HepG2 (cell line): Measurements from ENCODE around the gene PLXNA4. TPM values are rescaled to one million over a fixed set of nuclear protein-coding genes. Genes with fewer than 3 reads are reported as not detected.
A peak's percentile ranks its signal among the peaks of the same experiment; 100 is the strongest.

Experiments
- ATAC-seq: fragments of 200-7000 bp; cut with Tn5 transposase; 3 replicates; pipeline ENCODE4 v1.9.1; 2020; ENCODE audit warnings: mild to moderate bottlenecking, moderate library complexity
- BruUV-seq: library from RNA; stranded (reverse); fragments of 400-500 nt; replicated peaks from 2 replicates; lab custom pipeline; 2021; lab: Mats Ljungman, UMichigan
- CTCF ChIA-PET: fragments of 300-600 bp; formaldehyde crosslinking; extraction: SDS; loops from one replicate; lab custom pipeline; 2021; ENCODE audit warnings: low total read pairs, inconsistent platforms, low intra/inter-chr PET ratio; lab: Yijun Ruan, JAX
- POLR2A ChIA-PET: fragments of 350-600 bp; sonication (Branson Sonifier 250); formaldehyde crosslinking; loops from one replicate; lab custom pipeline; 2020; ENCODE audit warnings: antibody characterized with exemption, inconsistent platforms; lab: Yijun Ruan, JAX
- DNase-seq: peaks from one replicate; pipeline ENCODE4 v3.0.0-alpha.2; 2015; ENCODE audit warnings: low spot score
- FAIRE-seq: peaks from 3 replicates; lab custom pipeline; 2011; peaks lifted over from hg19 to GRCh38; lab: Jason Lieb, UNC
- H2AFZ ChIP-seq: one replicate; pipeline ENCODE4 v1.6.1; 2011; ENCODE audit warnings: low read length, inconsistent platforms
- H3K27ac ChIP-seq: fragments of 300-600 bp; 3 replicates; pipeline ENCODE4 v1.8.0; 2011; ENCODE audit warnings: mixed run types, mild to moderate bottlenecking, mixed read lengths, low read length, inconsistent platforms; ENCODE audit not compliant: insufficient read depth; ENCODE audit errors: extremely low read length
- H3K27me3 ChIP-seq, 2 experiments: fragments of 200-600 bp in 1 of 2; 2 replicates in 1 of 2; 3 replicates in 1 of 2; pipeline versions ENCODE4 v1.6.0 to v1.8.0; 2011; ENCODE audit warnings: low read length in 2 of 2, mild to moderate bottlenecking in 2 of 2, moderate library complexity in 2 of 2, inconsistent platforms in 1 of 2; ENCODE audit not compliant: insufficient read depth in 2 of 2, control insufficient read depth in 1 of 2
- H3K36me3 ChIP-seq, 2 experiments: fragments of 200-600 bp in 1 of 2; replicated peaks in 1 of 2; 2 replicates in 1 of 2; 3 replicates in 1 of 2; pipeline versions ENCODE4 v1.5.1 to v1.8.0; 2011; ENCODE audit warnings: low read length in 2 of 2, inconsistent platforms in 1 of 2; ENCODE audit not compliant: insufficient read depth in 2 of 2, control insufficient read depth in 1 of 2
- H3K4me1 ChIP-seq: 2 replicates; pipeline ENCODE4 v1.5.1; 2012; ENCODE audit warnings: low read length, inconsistent platforms; ENCODE audit not compliant: insufficient read depth
- H3K4me2 ChIP-seq: 2 replicates; pipeline ENCODE4 v1.6.0; 2011; ENCODE audit warnings: low read depth, low read length, inconsistent platforms
- H3K4me3 ChIP-seq, 3 experiments: fragments of 200-600 bp in 1 of 3; sonication (generic), shearing (Covaris generic) in 1 of 3; replicated peaks in 1 of 3; 2 replicates each; pipeline ENCODE4 v1.5.1; 2011 to 2016; ENCODE audit warnings: low read length in 3 of 3, inconsistent platforms in 2 of 3, low read depth in 2 of 3, mild to moderate bottlenecking in 2 of 3, control low read depth in 1 of 3, mixed read lengths in 1 of 3; ENCODE audit not compliant: insufficient read depth in 1 of 3
- H3K79me2 ChIP-seq: one replicate; pipeline ENCODE4 v1.6.1; 2011; ENCODE audit warnings: low read length, inconsistent platforms; ENCODE audit not compliant: insufficient read depth
- H3K9ac ChIP-seq: 2 replicates; pipeline ENCODE4 v1.6.0; 2011; ENCODE audit warnings: mild to moderate bottlenecking, low read depth, low read length, inconsistent platforms; ENCODE audit not compliant: insufficient read depth
- H3K9me3 ChIP-seq: 2 replicates; pipeline ENCODE4 v1.5.1; 2012; ENCODE audit warnings: mild to moderate bottlenecking, low read length
- H4K20me1 ChIP-seq: 2 replicates; pipeline ENCODE4 v1.6.0; 2011; ENCODE audit warnings: inconsistent platforms, mild to moderate bottlenecking, low read length, moderate library complexity; ENCODE audit not compliant: insufficient read depth
- EED ChIP-seq: sonication (generic); formaldehyde crosslinking; IDR thresholded peaks from 2 replicates; pipeline ENCODE4 v1.5.0; 2020; ENCODE audit warnings: mild to moderate bottlenecking, missing genetic modification reagents
- GTF3A ChIP-seq: sonication (generic); formaldehyde crosslinking; conservative IDR thresholded peaks from 2 replicates; pipeline ENCODE4 v1.4.0; 2020; ENCODE audit warnings: mild to moderate bottlenecking, missing genetic modification reagents
- GZF1 ChIP-seq: sonication (generic); formaldehyde crosslinking; IDR thresholded peaks from 2 replicates; pipeline ENCODE4 v1.5.1; 2020; ENCODE audit warnings: mild to moderate bottlenecking, missing genetic modification reagents
- HMG20A ChIP-seq: IDR thresholded peaks from 2 replicates; pipeline ENCODE4 v1.6.1; 2016; ENCODE audit warnings: borderline replicate concordance
- MAFG ChIP-seq: sonication (generic); formaldehyde crosslinking; IDR thresholded peaks from 2 replicates; pipeline ENCODE4 v1.5.1; 2020; ENCODE audit warnings: mild to moderate bottlenecking, missing genetic modification reagents
- SSRP1 ChIP-seq: IDR thresholded peaks from 2 replicates; pipeline ENCODE4 v1.6.1; 2016; ENCODE audit warnings: control low read depth
- STAG1 ChIP-seq: sonication (generic); formaldehyde crosslinking; IDR thresholded peaks from 2 replicates; pipeline ENCODE4 v1.4.0; 2020; ENCODE audit warnings: missing genetic modification reagents
- ZNF205 ChIP-seq: IDR thresholded peaks from 2 replicates; pipeline ENCODE4 v1.6.1; 2018; ENCODE audit warnings: missing biosample characterization, missing genetic modification reagents
- ZNF230 ChIP-seq: sonication (generic); formaldehyde crosslinking; IDR thresholded peaks from 2 replicates; pipeline ENCODE4 v1.4.0; 2020; ENCODE audit warnings: mild to moderate bottlenecking, missing genetic modification reagents
- WGBS: methylation state at CpG from one replicate; pipeline ENCODE4 v1.1.6; 2017; ENCODE audit warnings: low lambda C conversion rate; 5-methylcytosine and 5-hydroxymethylcytosine counted together
- in situ Hi-C: cut with HindIII; loops from 2 replicates; pipeline ENCODE4 v1.10.0; 2017; ENCODE audit warnings: low pct_unique_long_range_greater_than_20kb; ENCODE audit not compliant: extremely low pct_ligation_motif_present
- intact Hi-C: fragments of 100-400 bp; cut with micrococcal nuclease; formaldehyde crosslinking; loops from one replicate; pipeline ENCODE4 v1.10.0; 2022; ENCODE audit not compliant: unreplicated experiment
- polyA plus RNA-seq, 8 experiments: library from polyadenylated mRNA; depleted of rRNA in 3 of 8; stranded (reverse) in 7 of 8; unstranded in 1 of 8; fragments of >200 nt; fragmentation: Illumina TruSeq in 4 of 8; extraction: Trizol in 4 of 8; gene quantifications; 2 replicates each; pipeline versions ENCODE4 v1.2.1 to v1.2.3, GENCODE V29; 2011 to 2016; ENCODE audit warnings: low read depth in 4 of 8, missing spikeins in 1 of 8, mixed read lengths in 1 of 8; ENCODE audit not compliant: insufficient read depth in 1 of 8
- total RNA-seq, 5 experiments: library from RNA; depleted of rRNA; stranded (reverse); fragments of >200 nt; fragmentation: Illumina TruSeq; extraction: Trizol; gene quantifications; 2 replicates each; pipeline ENCODE4 v1.2.3, GENCODE V29; 2016; ENCODE audit warnings: low read depth in 1 of 5
- TF ChIP-seq, protein P1 (sequence below): sonication (generic); formaldehyde crosslinking; IDR thresholded peaks from 2 replicates; pipeline ENCODE4 v1.4.0; 2020; ENCODE audit warnings: mild to moderate bottlenecking, missing genetic modification reagents
- TF ChIP-seq, protein P2 (sequence below): sonication (generic); formaldehyde crosslinking; IDR thresholded peaks from 2 replicates; pipeline ENCODE4 v1.8.0; 2022; ENCODE audit warnings: mild to moderate bottlenecking, missing genetic modification reagents; ENCODE audit not compliant: insufficient replicate concordance
- TF ChIP-seq, protein P3 (sequence below): sonication (generic); formaldehyde crosslinking; IDR thresholded peaks from 2 replicates; pipeline ENCODE4 v1.5.0; 2020; ENCODE audit warnings: mild to moderate bottlenecking, missing genetic modification reagents, moderate library complexity
- TF ChIP-seq, protein P4 (sequence below): sonication (generic); formaldehyde crosslinking; IDR thresholded peaks from 2 replicates; pipeline ENCODE4 v1.4.0; 2020; ENCODE audit warnings: missing genetic modification reagents, borderline replicate concordance
- TF ChIP-seq, protein P5 (sequence below): sonication (generic); formaldehyde crosslinking; IDR thresholded peaks from 2 replicates; pipeline ENCODE4 v1.5.0; 2020; ENCODE audit warnings: missing genetic modification reagents

PLXNA4 gene
- total and polyA plus RNA-seq, 2 of the 13 experiments (the other 11 are each of a cell fraction or from before 2014, with no cell fraction given): 0.01 to 0.04 TPM

DNA sequence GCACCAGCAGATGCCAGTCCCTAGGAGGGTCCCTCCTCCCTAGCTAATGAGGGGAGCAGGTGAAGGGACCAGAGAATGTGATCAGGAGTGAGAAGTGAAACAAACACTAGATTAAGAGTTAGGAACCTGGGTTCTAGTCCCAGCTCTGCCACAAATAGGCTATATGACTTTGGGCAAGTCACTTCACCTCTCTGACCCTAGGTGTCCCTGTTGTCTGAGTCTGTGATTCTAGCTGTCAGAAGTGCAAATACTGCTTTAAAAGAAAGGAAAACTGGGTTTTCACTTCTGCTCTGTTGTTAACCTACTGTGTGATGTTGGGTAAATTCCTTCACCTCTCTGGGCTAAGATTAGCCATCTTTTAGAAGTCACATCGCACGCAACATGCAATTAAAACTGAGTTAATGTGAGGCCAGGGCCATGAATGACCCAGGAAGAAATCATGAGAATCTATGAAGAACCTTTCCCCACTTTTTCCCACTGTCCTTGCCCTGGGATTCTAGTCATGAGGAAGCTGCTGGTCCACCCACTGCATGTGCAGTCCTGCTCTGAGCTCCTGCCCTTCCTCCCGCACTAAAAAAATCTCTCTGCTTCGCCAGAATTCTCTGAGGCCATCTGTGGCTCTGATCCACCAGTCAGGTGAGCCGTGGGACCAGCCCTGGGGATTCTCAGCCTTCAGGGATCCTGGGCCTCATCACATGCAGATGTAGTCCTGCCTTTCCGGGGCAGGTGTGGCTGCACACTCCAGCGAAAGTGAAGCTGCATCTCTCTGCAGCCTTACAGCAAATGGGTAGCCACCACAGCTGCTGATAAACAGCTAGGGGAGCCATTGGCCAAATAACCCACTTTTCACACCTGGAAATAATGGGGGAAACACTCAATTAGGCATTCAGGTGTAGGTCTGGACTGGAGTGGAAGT, 181.7 kb downstream of the PLXNA4 start:
- H3K9me3 ChIP-seq: no peaks in the 10 kb centered on the region
- no peaks in the 10 kb centered on the region for H3K79me2 ChIP-seq
- no TSS peak for BruUV-seq
- H3K4me2 ChIP-seq: no peak overlapping the region
- H3K27ac ChIP-seq: no peak overlapping the region
- POLR2A ChIA-PET: no interaction called here
- H3K4me3 ChIP-seq: no peak overlapping the region
- H3K36me3 ChIP-seq: no peaks in the 10 kb centered on the region
- no peaks in the 10 kb centered on the region for H4K20me1 ChIP-seq
- DNase-seq (no peak), ATAC-seq (peak; percentile 35; the same call in 1 of the 3 replicates), FAIRE-seq (no peak)
- WGBS: 59% methylated on average over 6 of the region's 7 CpGs
- CTCF ChIA-PET: no interaction called here
- intact Hi-C loops: no loop called here
- H2AFZ ChIP-seq: no peak overlapping the region
- in situ Hi-C loops: no loop called here
- no peaks in the 10 kb centered on the region for H3K4me1 ChIP-seq
- H3K27me3 ChIP-seq: peaks cover 0 to 4% of the 10 kb centered on the region in 2 experiments; a peak in 1 of 5 replicates
- H3K9ac ChIP-seq: no peak overlapping the region
- TF ChIP-seq HMG20A (CRISPR knock-in tag) (no peak), GZF1 (CRISPR knock-in tag) (no peak), ZNF205 (no peak), ZNF230 (CRISPR knock-in tag) (no peak), SSRP1 (CRISPR knock-in tag) (no peak), MAFG (CRISPR knock-in tag) (no peak), STAG1 (CRISPR knock-in tag) (peak; percentile 24; the same call in 1 of the 2 replicates), EED (CRISPR knock-in tag) (no peak), GTF3A (CRISPR knock-in tag) (no peak)
- TF ChIP-seq, protein P1, sequence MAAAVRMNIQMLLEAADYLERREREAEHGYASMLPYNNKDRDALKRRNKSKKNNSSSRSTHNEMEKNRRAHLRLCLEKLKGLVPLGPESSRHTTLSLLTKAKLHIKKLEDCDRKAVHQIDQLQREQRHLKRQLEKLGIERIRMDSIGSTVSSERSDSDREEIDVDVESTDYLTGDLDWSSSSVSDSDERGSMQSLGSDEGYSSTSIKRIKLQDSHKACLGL (CRISPR knock-in tag): no peak
- TF ChIP-seq, protein P2, sequence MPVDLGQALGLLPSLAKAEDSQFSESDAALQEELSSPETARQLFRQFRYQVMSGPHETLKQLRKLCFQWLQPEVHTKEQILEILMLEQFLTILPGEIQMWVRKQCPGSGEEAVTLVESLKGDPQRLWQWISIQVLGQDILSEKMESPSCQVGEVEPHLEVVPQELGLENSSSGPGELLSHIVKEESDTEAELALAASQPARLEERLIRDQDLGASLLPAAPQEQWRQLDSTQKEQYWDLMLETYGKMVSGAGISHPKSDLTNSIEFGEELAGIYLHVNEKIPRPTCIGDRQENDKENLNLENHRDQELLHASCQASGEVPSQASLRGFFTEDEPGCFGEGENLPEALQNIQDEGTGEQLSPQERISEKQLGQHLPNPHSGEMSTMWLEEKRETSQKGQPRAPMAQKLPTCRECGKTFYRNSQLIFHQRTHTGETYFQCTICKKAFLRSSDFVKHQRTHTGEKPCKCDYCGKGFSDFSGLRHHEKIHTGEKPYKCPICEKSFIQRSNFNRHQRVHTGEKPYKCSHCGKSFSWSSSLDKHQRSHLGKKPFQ (CRISPR knock-in tag): no peak
- TF ChIP-seq, protein P3, sequence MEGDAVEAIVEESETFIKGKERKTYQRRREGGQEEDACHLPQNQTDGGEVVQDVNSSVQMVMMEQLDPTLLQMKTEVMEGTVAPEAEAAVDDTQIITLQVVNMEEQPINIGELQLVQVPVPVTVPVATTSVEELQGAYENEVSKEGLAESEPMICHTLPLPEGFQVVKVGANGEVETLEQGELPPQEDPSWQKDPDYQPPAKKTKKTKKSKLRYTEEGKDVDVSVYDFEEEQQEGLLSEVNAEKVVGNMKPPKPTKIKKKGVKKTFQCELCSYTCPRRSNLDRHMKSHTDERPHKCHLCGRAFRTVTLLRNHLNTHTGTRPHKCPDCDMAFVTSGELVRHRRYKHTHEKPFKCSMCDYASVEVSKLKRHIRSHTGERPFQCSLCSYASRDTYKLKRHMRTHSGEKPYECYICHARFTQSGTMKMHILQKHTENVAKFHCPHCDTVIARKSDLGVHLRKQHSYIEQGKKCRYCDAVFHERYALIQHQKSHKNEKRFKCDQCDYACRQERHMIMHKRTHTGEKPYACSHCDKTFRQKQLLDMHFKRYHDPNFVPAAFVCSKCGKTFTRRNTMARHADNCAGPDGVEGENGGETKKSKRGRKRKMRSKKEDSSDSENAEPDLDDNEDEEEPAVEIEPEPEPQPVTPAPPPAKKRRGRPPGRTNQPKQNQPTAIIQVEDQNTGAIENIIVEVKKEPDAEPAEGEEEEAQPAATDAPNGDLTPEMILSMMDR (CRISPR knock-in tag): peak; percentile 18; the same call in 1 of the 2 replicates
- TF ChIP-seq, protein P4, sequence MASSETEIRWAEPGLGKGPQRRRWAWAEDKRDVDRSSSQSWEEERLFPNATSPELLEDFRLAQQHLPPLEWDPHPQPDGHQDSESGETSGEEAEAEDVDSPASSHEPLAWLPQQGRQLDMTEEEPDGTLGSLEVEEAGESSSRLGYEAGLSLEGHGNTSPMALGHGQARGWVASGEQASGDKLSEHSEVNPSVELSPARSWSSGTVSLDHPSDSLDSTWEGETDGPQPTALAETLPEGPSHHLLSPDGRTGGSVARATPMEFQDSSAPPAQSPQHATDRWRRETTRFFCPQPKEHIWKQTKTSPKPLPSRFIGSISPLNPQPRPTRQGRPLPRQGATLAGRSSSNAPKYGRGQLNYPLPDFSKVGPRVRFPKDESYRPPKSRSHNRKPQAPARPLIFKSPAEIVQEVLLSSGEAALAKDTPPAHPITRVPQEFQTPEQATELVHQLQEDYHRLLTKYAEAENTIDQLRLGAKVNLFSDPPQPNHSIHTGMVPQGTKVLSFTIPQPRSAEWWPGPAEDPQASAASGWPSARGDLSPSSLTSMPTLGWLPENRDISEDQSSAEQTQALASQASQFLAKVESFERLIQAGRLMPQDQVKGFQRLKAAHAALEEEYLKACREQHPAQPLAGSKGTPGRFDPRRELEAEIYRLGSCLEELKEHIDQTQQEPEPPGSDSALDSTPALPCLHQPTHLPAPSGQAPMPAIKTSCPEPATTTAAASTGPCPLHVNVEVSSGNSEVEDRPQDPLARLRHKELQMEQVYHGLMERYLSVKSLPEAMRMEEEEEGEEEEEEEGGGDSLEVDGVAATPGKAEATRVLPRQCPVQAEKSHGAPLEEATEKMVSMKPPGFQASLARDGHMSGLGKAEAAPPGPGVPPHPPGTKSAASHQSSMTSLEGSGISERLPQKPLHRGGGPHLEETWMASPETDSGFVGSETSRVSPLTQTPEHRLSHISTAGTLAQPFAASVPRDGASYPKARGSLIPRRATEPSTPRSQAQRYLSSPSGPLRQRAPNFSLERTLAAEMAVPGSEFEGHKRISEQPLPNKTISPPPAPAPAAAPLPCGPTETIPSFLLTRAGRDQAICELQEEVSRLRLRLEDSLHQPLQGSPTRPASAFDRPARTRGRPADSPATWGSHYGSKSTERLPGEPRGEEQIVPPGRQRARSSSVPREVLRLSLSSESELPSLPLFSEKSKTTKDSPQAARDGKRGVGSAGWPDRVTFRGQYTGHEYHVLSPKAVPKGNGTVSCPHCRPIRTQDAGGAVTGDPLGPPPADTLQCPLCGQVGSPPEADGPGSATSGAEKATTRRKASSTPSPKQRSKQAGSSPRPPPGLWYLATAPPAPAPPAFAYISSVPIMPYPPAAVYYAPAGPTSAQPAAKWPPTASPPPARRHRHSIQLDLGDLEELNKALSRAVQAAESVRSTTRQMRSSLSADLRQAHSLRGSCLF (CRISPR knock-in tag): no peak
- TF ChIP-seq, protein P5, sequence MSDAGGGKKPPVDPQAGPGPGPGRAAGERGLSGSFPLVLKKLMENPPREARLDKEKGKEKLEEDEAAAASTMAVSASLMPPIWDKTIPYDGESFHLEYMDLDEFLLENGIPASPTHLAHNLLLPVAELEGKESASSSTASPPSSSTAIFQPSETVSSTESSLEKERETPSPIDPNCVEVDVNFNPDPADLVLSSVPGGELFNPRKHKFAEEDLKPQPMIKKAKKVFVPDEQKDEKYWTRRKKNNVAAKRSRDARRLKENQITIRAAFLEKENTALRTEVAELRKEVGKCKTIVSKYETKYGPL (CRISPR knock-in tag): no peak
